Activated T-cell treated with anti-CD3 and anti-CD28 coated beads for 24 hours (primary cell): ENCODE measurements around the gene MINK1.
"Not testable (repeated sequence)": the region's sequence is repeated elsewhere in the genome, so short reads cannot be mapped to it uniquely, and the experiment has no call there.

Source experiments
- DNase-seq: peaks from one replicate; pipeline ENCODE4 v3.0.0-alpha.2; 2020; ENCODE audit warnings: low read depth

MINK1 gene

DNA sequence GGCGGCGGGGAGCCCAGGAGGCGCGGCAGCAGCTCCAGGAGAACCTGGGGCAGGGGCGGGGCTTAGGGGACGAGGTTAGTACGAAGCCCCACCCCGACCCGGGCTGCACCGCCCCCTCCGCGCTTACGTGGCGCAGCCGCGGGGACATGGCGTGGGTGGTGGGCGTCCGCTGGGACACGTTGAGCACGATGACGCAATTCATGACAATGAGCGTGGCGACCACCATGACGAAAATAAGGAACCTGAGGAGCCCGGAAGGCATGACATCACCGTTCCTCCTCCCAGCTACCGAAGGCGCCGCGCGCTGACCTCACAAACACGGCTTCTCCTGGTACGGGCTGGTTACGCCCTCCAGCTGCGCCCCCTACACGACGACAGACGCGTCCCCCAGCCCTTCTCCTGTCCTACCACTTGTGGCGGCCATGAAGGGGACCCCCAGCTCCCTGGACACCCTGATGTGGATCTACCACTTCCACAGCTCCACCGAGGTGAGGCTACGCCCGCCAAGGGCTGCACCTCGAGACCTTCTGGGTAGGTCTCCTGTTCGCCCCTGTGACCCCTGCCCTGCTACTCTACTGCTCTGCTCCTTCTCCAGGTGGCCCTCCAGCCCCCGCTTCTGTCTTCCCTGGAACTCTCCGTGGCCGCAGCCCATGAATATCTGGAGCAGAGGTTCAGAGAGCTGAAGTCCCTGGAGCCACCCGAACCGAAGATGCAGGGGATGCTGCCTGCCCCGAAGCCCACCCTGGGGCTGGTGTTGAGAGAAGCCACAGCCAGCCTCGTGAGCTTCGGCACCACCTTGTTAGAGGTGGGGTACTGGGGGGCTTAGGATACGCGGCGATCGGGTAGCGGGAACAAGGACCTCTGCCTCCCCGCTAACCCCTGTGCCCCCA is 66.4 kb downstream of the MINK1 start, which contains the start of gene C17orf107:
Gene C17orf107, plus strand, starts transcription at position 196 of the 890 bp plus-strand sequence. Its CDS starts 227 bp downstream, at position 423.
- DNase-seq, result peak; percentile 91

DNA sequence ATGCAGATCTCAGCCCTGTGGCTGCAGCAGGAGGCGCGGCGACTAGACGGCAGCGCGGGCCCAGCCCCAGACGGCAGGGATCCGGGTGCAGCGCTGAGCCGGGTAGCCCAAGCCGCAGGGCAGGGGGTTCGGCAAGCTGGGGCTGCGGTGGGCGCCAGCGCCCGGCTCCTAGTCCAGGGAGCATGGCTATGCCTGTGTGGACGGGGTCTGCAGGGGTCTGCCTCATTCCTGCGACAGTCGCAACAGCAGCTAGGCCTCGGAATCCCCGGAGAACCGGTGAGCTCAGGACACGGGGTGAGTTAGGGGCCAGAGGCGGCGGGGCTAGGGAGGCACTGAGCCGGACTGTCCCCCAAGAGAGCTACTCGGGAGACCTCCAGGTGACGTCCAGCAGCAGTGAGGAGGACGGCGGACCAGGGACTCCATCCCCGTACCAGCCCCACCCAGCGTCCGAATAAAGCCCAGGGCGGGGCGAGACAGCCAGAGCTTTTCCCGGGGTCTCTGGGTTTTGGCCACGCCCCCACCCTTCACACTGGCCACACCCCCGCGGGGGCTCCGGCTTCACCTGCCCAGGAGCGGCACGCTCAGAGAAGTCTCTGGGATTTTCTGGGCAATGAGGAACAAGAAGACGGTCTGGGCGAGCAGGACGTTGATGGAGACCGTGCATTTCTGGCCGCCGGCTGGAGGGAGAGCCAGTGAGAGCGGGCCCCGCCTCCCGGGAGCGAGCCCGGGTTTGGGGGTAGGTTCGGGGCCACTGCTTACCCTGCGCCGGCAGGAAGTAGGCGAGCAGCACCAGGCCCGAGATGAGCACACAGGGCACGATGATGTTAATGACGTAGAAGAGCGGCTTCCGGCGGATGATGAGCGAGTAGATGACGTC is 67.3 kb downstream of the MINK1 start:
- DNase-seq, result peak; percentile 12

- no peak for DNase-seq
Observed at GRCh38 chr17:4901108-4901647, 68.0 kb downstream of the MINK1 start.

GRCh38 chr17:4901648-4902344 is 68.7 kb downstream of the MINK1 start:
- DNase-seq, result no peak

DNA sequence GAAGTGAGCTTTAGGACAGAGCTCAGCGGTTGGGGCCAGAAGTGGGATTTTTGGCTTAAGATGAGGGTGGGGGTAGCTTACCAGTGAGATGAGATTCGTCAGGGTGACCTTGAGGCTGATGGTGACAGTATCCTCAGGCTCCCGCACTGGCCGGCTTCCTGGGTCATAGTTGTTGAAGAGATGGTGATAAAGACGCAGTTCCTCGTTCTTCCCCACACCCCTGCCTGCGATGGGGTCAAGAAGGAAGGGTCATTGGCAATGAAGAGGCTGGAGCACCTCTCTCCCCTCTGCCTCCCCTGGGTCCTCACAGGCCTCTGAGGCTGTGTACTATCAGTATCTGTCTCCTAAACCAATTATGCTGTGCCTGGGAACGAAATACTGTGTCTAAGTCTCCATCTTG is 69.4 kb downstream of the MINK1 start:
- DNase-seq, result no peak

- peak; percentile 69 for DNase-seq
Observed at GRCh38 chr17:4903051-4903818, 70.1 kb downstream of the MINK1 start, which contains the start of gene CHRNE. Gene CHRNE (minus strand): TSS chr17:4903098. CDS start chr17:4903063, 35 bp downstream.

GRCh38 chr17:4906642-4907041 is 73.5 kb downstream of the MINK1 start:
- not testable (repeated sequence) for DNase-seq

DNA sequence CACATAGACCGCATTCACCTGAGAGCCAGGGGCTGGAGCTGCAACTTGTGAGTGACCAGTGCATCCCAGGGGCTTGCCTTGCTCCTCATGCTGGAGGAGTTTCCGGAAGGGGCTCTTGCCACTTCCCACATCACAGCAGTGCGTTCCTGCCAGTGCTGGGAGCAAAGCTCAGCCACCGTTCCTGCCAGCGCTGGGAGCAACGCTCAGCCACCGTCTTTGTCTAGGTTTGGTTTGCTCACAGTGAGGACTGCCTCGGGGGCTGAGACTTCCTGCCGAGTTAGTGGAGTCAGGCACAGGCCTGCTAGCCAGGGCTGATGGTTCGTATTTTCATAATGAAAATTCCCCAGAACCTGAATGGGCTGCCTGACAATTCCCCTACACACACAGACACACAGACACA is 75.2 kb downstream of the MINK1 start:
- no peak for DNase-seq

GRCh38 chr17:4908711-4909496 is 75.8 kb downstream of the MINK1 start:
- peak; percentile 52 for DNase-seq

DNA sequence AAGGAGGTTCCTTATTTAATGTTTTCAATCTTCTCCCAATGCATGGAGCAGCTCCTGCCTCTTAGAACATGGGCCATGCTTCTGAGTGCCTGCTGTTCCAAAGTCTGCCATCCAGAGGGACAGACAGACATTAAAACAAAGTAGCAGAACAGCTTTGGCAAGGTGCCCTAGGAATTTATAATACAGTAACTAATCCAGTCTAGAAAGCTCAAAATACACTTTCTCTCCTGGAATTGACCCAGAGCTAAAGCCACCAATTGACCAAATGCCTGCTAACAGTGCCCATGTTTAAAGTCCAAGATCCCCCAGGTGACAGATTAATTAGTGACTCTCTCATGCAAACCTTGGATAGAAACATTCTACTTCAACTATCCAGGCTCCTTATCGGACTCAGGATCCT is 80.9 kb downstream of the MINK1 start:
- DNase-seq, result no peak

- not testable (repeated sequence) for DNase-seq
Observed at GRCh38 chr17:4914551-4914950, 81.4 kb downstream of the MINK1 start.

DNA sequence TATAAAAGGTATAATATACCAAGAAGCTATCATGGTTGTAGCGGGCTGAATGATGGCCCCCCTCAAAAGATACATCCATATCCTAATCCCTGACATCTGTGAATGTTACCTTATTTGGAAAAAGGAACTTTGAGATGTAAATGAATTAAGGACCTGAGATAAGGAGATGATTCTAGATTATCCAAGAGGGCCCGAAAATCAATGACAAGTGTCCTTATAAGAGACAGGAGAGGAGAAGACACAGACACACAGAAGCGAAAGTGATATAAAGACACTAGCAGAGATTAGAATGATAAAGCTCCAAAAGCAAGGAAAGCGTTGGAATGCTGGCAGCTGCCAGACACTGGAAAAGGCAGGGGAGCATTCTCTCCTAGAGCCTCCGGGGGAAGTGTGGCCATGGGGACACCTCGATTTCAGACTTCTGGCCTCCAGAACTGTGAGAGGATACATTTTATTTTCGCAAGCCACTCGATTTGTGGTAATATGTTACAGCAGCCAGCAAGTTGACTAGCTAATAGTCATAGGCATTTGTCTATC is 86.4 kb downstream of the MINK1 start:
- no peak for DNase-seq

DNA sequence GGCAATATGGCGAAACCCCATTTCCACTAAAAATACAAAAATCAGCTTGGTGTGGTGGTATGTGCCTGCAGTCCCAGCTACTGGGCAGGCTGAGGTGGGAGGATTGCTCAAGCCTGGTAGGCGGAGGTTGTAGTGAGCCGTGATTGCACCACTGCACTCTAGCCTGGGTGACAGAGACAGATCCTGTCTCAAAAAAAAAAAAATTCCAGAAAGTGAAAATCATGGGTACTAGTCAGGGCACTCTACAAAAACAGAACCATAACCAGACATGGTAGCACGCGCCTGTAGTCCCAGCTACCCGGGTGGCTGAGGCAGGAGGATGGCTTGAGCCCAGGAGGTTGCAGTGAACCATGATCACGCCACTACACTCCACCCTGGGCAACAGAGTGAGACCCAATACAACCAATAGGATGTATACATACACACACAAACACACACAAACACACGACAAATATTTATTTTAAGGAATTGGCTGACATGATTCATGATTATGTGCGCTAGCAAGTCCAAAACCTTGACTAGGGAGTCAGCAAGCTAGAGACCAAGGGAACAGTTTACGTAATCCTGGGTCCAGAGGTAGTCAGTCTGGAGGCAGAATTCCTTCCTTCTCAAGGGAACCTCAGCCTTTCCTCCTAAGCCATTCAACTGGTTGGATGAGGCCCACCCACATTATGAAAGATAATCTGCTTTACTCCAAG is 87.4 kb downstream of the MINK1 start:
- DNase-seq, result no peak

- no peak for DNase-seq
Observed at GRCh38 chr17:4921320-4921719, 88.2 kb downstream of the MINK1 start.

DNA sequence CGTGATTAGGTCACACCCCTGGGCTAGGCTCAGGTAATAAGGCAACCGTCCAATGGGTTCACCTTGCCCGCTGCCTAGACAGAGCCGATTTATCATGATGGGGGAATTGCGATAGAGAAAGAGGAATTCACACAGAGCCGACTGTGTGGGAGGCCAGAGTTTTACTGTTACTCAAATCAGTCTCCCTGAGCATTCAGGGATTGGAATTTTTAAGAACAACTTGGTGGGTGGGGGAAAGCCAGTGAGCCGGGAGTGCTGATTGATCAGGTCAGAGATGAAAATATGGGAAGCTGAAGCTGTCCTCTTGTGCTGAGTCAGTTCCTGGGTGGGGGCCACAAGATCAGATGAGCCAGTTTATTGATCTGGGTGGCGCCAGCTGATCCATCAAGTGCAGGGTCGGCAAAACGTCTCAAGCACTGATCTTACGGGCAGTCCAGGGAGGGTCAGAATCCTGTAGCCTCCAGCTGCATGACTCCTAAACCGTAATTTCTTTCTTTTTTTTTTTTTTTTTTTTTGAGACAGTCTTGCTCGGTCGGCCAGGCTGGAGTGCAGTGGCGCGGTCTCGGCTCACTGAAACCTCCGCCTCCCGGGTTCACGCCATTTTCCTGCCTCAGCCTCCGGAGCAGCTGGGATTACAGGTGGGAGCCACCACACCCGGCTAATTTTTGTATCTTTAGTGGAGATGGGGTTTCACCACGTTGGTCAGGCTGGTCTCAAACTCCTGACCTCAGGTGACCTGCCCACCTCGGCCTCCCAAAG is 93.6 kb downstream of the MINK1 start:
- DNase-seq, result not testable (repeated sequence)

DNA sequence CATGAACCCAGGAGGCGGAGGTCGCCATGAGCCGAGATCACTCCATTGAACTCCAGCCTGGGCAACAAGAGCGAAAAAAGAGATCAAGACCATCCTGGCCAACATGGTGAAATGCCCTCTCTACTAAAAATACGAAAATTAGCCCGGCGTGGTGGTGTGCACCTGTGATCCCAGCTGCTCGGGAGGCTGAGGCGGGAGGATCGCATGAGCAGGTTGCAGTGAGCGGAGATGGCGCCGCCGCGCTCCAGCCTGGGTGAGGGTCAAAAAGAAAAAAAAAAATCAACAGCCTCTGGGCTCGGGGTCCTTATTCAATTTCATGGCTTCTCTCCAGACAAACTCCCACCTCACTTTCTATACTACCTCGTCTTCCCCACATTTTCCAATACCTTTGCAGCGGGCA is 95.7 kb downstream of the MINK1 start:
- no peak for DNase-seq

- DNase-seq, result no peak
Observed at GRCh38 chr17:4931963-4932362, 98.8 kb downstream of the MINK1 start, which contains the start of gene GP1BA. Gene GP1BA (plus strand): TSS chr17:4932277. CDS start chr17:4932605, 328 bp downstream.

- DNase-seq, result no peak
Observed at GRCh38 chr17:4932756-4933155, 99.6 kb downstream of the MINK1 start.
